ENCODE results near the gene PRKG1.

The PRKG1 gene

DNA sequence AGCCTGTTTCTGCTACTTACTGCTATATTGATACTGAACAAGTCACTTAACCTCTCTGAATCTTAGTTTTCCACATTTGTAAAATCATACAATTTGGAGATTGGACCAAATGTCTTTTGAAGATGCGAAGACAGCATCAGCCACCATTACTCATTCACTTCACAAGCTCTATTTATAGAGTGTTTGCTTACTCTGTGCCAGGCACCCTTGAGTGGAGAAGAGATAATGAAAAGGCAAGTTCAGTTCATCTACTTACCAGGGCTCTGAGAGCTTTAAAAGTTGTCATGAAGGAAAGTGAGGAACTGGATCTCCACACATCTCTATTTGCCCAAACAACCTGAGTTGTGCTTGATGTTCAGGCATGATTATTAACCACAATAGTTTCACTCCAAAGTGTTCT, 347.6 kb downstream of the PRKG1 start:
- Histone ChIP-seq H3K27ac (ENCODE audit: low read depth, low read length) (no peak overlapping the region), H3K4me1 (ENCODE audit: control insufficient read depth in 5 of 5, insufficient read depth in 5 of 5, low read length in 5 of 5) (peaks cover 0 to 6% (median 4%) of the 10 kb centered on the region in 5 donors), H3K27me3 (ENCODE audit: control insufficient read depth in 5 of 5, insufficient read depth in 4 of 5, low read length in 5 of 5) (no peaks in the 10 kb centered on the region), H3K9ac (ENCODE audit: low read length in 5 of 5) (no peak overlapping the region), H3K36me3 (ENCODE audit: control insufficient read depth in 5 of 5, insufficient read depth in 5 of 5, low read length in 5 of 5) (no peaks in the 10 kb centered on the region), H3K9me3 (ENCODE audit: control insufficient read depth in 5 of 5, low read length in 5 of 5) (no peaks in the 10 kb centered on the region), H3K4me3 (ENCODE audit: low read depth in 1 of 5, low read length in 5 of 5) (no peak overlapping the region)

DNA sequence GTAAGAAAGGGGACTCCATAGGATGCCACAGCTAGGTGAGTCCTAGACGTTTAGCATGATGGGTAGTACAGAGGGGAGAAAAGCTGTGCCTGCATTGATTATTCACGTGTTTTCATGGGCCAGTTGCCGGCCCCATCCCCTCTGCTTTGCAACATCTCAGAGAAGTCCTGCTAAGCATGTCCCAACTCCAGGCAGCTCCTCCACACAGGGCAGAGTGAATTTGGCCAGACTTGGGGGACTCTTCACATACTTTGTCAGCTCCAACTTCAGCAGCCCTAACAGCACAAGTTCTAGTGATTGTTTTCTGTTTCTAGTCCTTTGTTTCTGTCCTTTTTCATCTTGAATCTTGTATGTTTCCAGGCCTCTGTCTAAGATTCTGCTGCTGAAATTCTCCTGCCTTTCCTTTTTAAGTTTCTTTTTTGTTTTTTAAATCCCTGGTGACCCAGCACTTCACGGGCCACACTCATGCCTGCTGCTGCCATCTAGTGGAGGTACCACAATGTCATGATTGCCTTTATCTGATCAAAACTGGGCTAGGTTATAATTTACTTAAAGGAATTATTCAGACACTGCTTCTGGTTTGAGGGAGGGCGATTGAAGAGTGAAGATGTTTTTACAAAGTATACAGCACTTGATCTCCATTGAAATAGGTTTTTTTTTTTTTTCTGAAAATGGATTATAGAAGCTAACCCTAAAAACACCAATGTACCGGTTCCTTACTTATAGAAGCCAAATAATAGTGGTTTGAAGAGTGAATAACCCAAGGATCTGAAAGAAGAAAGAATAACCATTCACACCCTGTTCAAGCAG, 348.2 kb downstream of the PRKG1 start:
- no peaks in the 10 kb centered on the region for H3K9me3 ChIP-seq (ENCODE audit: control insufficient read depth in 5 of 5, low read length in 5 of 5)
- H3K27me3 ChIP-seq (ENCODE audit: control insufficient read depth in 5 of 5, insufficient read depth in 4 of 5, low read length in 5 of 5): peaks cover 0 to 2% (median 0%) of the 10 kb centered on the region in 5 donors
- H3K4me3 ChIP-seq (ENCODE audit: low read depth in 1 of 5, low read length in 5 of 5): peak overlapping the region in 1 of 5 donors; percentile 34
- H3K27ac ChIP-seq (ENCODE audit: low read depth, low read length): no peak overlapping the region
- no peaks in the 10 kb centered on the region for H3K36me3 ChIP-seq (ENCODE audit: control insufficient read depth in 5 of 5, insufficient read depth in 5 of 5, low read length in 5 of 5)
- H3K4me1 ChIP-seq (ENCODE audit: control insufficient read depth in 5 of 5, insufficient read depth in 5 of 5, low read length in 5 of 5): peaks cover 0 to 6% (median 4%) of the 10 kb centered on the region in 5 donors
- no peak overlapping the region for H3K9ac ChIP-seq (ENCODE audit: low read length in 5 of 5)

DNA sequence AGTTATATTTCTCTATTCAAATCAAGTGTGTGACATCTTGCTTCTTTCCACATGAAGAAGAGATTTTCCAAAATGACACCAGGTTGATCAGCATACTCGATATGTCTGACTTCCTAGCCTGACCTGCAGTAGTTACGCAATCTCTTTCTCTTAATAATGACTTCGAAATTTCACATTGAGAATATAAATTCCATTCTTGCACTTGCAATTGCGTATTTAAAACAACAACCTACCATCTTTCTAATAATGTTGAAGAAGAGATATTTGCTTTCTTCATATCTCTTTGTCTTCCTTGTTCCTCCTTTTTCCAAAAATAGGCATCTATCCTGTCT, 348.8 kb downstream of the PRKG1 start:
- no peak overlapping the region for H3K27ac ChIP-seq (ENCODE audit: low read depth, low read length)
- peaks cover 0 to 6% (median 4%) of the 10 kb centered on the region in 5 donors for H3K4me1 ChIP-seq (ENCODE audit: control insufficient read depth in 5 of 5, insufficient read depth in 5 of 5, low read length in 5 of 5)
- H3K9ac ChIP-seq (ENCODE audit: low read length in 5 of 5): no peak overlapping the region

DNA sequence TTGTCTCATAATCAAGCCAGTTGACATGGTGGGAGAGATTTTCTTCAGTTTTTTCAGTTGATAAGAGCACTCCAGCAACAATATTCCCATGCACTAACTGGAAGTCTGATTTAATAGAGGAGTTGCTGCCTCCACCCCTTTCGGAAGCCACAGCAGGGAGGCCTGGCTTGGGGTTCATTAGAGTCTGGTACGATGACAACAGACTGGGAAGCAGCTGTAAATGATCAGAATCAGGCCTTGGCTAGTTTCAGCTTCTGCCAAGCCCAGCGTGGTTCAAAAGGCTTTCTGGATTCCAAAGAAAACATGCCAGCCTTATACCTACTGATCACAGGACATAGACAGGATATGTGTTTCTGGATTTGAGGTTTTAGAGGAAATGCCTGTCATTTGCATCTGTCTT, 351.1 kb downstream of the PRKG1 start:
- Histone ChIP-seq H3K9ac (ENCODE audit: low read length in 5 of 5) (no peak overlapping the region), H3K36me3 (ENCODE audit: control insufficient read depth in 5 of 5, insufficient read depth in 5 of 5, low read length in 5 of 5) (no peaks in the 10 kb centered on the region), H3K27me3 (ENCODE audit: control insufficient read depth in 5 of 5, insufficient read depth in 4 of 5, low read length in 5 of 5) (peaks cover 0 to 2% (median 0%) of the 10 kb centered on the region in 5 donors), H3K4me3 (ENCODE audit: low read depth in 1 of 5, low read length in 5 of 5) (no peak overlapping the region), H3K27ac (ENCODE audit: low read depth, low read length) (no peak overlapping the region), H3K9me3 (ENCODE audit: control insufficient read depth in 5 of 5, low read length in 5 of 5) (no peaks in the 10 kb centered on the region), H3K4me1 (ENCODE audit: control insufficient read depth in 5 of 5, insufficient read depth in 5 of 5, low read length in 5 of 5) (peaks cover 0 to 6% (median 4%) of the 10 kb centered on the region in 5 donors)

More for the DNA sequence above, 348.8 kb downstream of the PRKG1 start:
- Histone ChIP-seq H3K4me3 (ENCODE audit: low read depth in 1 of 5, low read length in 5 of 5) (no peak overlapping the region), H3K36me3 (ENCODE audit: control insufficient read depth in 5 of 5, insufficient read depth in 5 of 5, low read length in 5 of 5) (no peaks in the 10 kb centered on the region), H3K27me3 (ENCODE audit: control insufficient read depth in 5 of 5, insufficient read depth in 4 of 5, low read length in 5 of 5) (peaks cover 0 to 2% (median 0%) of the 10 kb centered on the region in 5 donors), H3K9me3 (ENCODE audit: control insufficient read depth in 5 of 5, low read length in 5 of 5) (no peaks in the 10 kb centered on the region)

DNA sequence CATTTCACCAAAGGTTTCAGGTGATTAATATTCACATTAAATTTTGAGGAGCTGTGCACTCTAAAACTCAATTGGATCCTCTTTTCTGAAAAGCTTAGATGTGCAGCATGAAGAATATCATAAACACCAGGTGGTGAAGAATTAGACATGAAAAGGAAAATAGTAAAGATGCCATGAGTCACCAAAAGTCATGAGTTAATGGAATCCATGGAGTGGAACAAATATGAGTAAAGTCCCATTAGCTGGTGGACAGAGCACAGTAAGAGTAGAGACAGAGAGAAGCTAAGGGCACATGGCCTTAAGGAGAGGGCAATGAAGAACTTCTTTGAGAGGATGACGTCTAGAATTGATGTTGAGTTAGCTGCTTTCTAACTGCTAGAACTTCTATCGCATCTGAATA, 353.5 kb downstream of the PRKG1 start:
- Histone ChIP-seq H3K9ac (ENCODE audit: low read length in 5 of 5) (no peak overlapping the region), H3K4me1 (ENCODE audit: control insufficient read depth in 5 of 5, insufficient read depth in 5 of 5, low read length in 5 of 5) (peaks cover 0 to 3% (median 0%) of the 10 kb centered on the region in 5 donors), H3K36me3 (ENCODE audit: control insufficient read depth in 5 of 5, insufficient read depth in 5 of 5, low read length in 5 of 5) (no peaks in the 10 kb centered on the region)

DNA sequence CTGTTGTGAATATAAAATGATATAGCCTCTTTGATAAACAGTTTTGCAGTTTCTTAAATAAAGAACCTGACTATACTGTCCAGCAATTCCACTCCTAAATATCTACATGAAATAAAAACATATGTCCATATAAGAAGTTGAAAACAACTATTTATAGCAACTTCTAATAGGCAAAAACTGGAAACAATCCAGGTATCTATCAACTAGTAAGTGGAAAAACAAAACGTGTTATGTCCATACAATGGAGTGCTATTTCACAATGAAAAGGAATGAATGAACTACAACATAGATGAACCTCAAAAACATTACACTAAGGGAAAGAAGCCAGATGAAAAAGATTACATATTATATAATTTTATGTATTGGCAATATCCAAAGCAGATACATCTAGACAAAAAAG, 356.2 kb downstream of the PRKG1 start:
- no peaks in the 10 kb centered on the region for H3K9me3 ChIP-seq (ENCODE audit: control insufficient read depth in 5 of 5, low read length in 5 of 5)
- no peaks in the 10 kb centered on the region for H3K36me3 ChIP-seq (ENCODE audit: control insufficient read depth in 5 of 5, insufficient read depth in 5 of 5, low read length in 5 of 5)
- H3K27ac ChIP-seq (ENCODE audit: low read depth, low read length): no peak overlapping the region
- peaks cover 0 to 3% (median 0%) of the 10 kb centered on the region in 5 donors for H3K4me1 ChIP-seq (ENCODE audit: control insufficient read depth in 5 of 5, insufficient read depth in 5 of 5, low read length in 5 of 5)
- no peak overlapping the region for H3K4me3 ChIP-seq (ENCODE audit: low read depth in 1 of 5, low read length in 5 of 5)
- peaks cover 0 to 2% (median 0%) of the 10 kb centered on the region in 5 donors for H3K27me3 ChIP-seq (ENCODE audit: control insufficient read depth in 5 of 5, insufficient read depth in 4 of 5, low read length in 5 of 5)
- no peak overlapping the region for H3K9ac ChIP-seq (ENCODE audit: low read length in 5 of 5)

More for the DNA sequence above, 353.5 kb downstream of the PRKG1 start:
- Histone ChIP-seq H3K27ac (ENCODE audit: low read depth, low read length) (no peak overlapping the region), H3K9me3 (ENCODE audit: control insufficient read depth in 5 of 5, low read length in 5 of 5) (no peaks in the 10 kb centered on the region), H3K4me3 (ENCODE audit: low read depth in 1 of 5, low read length in 5 of 5) (no peak overlapping the region), H3K27me3 (ENCODE audit: control insufficient read depth in 5 of 5, insufficient read depth in 4 of 5, low read length in 5 of 5) (peaks cover 0 to 2% (median 0%) of the 10 kb centered on the region in 5 donors)

DNA sequence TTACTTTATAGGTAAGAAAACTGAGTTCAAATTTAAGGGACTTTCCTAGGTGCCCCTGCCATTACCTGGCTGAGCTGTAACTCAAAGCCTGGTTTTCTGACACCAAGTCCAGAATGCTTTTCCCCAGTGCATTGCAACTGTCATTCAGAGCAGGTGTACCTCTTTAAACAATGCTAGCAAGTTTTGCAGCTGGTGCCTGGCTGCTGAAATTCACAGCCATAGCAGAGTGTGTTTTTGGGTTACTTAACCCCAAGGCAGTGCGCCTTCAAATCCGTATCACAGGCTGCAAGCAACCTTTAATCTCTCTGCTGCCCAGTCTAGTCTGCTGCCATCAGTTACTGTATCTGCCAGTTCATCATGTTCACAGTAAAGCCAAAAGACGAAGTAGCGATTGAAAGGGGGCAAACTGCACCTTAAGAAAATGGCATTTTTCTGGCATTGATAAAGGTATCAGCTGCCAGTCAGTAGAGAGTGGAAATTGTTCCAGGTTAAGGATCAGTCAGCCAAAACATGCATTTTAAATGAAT, 359.7 kb downstream of the PRKG1 start:
- H3K27me3 ChIP-seq (ENCODE audit: control insufficient read depth in 5 of 5, insufficient read depth in 4 of 5, low read length in 5 of 5): no peaks in the 10 kb centered on the region
- H3K9ac ChIP-seq (ENCODE audit: low read length in 5 of 5): no peak overlapping the region
- H3K27ac ChIP-seq (ENCODE audit: low read depth, low read length): no peak overlapping the region
- H3K4me1 ChIP-seq (ENCODE audit: control insufficient read depth in 5 of 5, insufficient read depth in 5 of 5, low read length in 5 of 5): no peaks in the 10 kb centered on the region
- no peak overlapping the region for H3K4me3 ChIP-seq (ENCODE audit: low read depth in 1 of 5, low read length in 5 of 5)
- no peaks in the 10 kb centered on the region for H3K9me3 ChIP-seq (ENCODE audit: control insufficient read depth in 5 of 5, low read length in 5 of 5)
- H3K36me3 ChIP-seq (ENCODE audit: control insufficient read depth in 5 of 5, insufficient read depth in 5 of 5, low read length in 5 of 5): no peaks in the 10 kb centered on the region

DNA sequence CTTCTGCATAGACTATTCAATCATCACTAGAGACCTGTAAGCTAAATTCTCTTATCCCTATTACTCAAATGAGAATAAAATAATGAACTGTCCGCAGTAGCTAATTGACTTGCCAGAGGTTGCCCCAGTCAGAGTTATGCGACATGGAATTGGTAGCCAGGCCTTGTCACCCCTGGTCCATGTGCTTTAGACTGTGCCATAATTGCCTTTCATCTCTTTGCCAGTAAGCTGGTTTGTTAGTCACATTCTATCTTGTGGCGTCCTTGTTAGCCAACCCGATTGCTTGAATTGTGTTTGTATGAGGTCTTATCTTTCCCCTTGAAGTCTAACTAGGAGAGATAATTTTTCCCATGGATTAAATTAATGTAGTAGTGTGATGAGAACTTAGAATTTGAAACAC, 362.5 kb downstream of the PRKG1 start:
- Histone ChIP-seq H3K27me3 (ENCODE audit: control insufficient read depth in 5 of 5, insufficient read depth in 4 of 5, low read length in 5 of 5) (no peaks in the 10 kb centered on the region), H3K9me3 (ENCODE audit: control insufficient read depth in 5 of 5, low read length in 5 of 5) (no peaks in the 10 kb centered on the region), H3K4me3 (ENCODE audit: low read depth in 1 of 5, low read length in 5 of 5) (no peak overlapping the region), H3K4me1 (ENCODE audit: control insufficient read depth in 5 of 5, insufficient read depth in 5 of 5, low read length in 5 of 5) (no peaks in the 10 kb centered on the region), H3K27ac (ENCODE audit: low read depth, low read length) (no peak overlapping the region), H3K36me3 (ENCODE audit: control insufficient read depth in 5 of 5, insufficient read depth in 5 of 5, low read length in 5 of 5) (no peaks in the 10 kb centered on the region), H3K9ac (ENCODE audit: low read length in 5 of 5) (no peak overlapping the region)

DNA sequence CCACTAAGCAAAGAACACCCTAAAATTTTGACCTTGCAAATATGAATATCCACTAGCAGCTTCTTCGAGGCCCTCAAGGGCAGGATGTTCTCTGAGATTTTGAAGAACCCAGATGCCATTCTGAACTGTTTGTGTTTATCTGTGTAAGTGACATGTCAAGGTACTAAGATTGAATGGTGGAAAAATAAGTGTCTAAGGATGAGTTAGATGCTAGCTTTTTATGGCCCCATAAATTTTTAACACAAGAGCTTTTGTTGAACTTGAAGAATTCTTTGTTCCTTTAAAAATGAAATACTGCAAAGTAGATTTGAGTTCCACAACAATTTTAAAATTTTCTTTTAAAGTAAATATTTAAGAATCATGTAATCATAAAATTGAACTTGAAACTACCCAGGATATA, 365.4 kb downstream of the PRKG1 start:
- Histone ChIP-seq H3K9me3 (ENCODE audit: control insufficient read depth in 5 of 5, low read length in 5 of 5) (no peaks in the 10 kb centered on the region), H3K27ac (ENCODE audit: low read depth, low read length) (no peak overlapping the region), H3K4me1 (ENCODE audit: control insufficient read depth in 5 of 5, insufficient read depth in 5 of 5, low read length in 5 of 5) (no peaks in the 10 kb centered on the region), H3K9ac (ENCODE audit: low read length in 5 of 5) (no peak overlapping the region), H3K4me3 (ENCODE audit: low read depth in 1 of 5, low read length in 5 of 5) (no peak overlapping the region), H3K36me3 (ENCODE audit: control insufficient read depth in 5 of 5, insufficient read depth in 5 of 5, low read length in 5 of 5) (no peaks in the 10 kb centered on the region), H3K27me3 (ENCODE audit: control insufficient read depth in 5 of 5, insufficient read depth in 4 of 5, low read length in 5 of 5) (no peaks in the 10 kb centered on the region)

DNA sequence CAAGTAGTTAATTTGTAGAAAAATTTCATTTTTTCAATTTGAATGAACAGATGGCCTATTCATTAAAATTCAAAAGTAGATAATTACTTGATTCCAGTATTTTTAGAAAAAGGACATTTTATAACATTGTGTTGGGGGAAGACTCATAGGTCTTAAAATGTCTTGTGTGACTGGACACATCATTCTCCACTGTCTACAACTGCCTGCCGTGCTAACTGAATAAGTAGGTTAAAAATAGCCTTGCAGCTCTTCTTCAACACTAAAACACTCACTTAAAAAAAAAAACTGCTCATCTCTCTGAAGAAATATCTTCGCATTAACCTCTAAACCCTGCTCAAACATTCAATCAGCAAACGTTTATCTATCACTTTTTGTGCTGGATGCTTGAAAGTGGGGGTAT, 371.3 kb downstream of the PRKG1 start:
- H3K36me3 ChIP-seq (ENCODE audit: control insufficient read depth in 5 of 5, insufficient read depth in 5 of 5, low read length in 5 of 5): no peaks in the 10 kb centered on the region
- no peak overlapping the region for H3K9ac ChIP-seq (ENCODE audit: low read length in 5 of 5)
- H3K9me3 ChIP-seq (ENCODE audit: control insufficient read depth in 5 of 5, low read length in 5 of 5): no peaks in the 10 kb centered on the region
- no peak overlapping the region for H3K4me3 ChIP-seq (ENCODE audit: low read depth in 1 of 5, low read length in 5 of 5)
- no peaks in the 10 kb centered on the region for H3K4me1 ChIP-seq (ENCODE audit: control insufficient read depth in 5 of 5, insufficient read depth in 5 of 5, low read length in 5 of 5)
- no peak overlapping the region for H3K27ac ChIP-seq (ENCODE audit: low read depth, low read length)
- H3K27me3 ChIP-seq (ENCODE audit: control insufficient read depth in 5 of 5, insufficient read depth in 4 of 5, low read length in 5 of 5): no peaks in the 10 kb centered on the region

Data from subcutaneous abdominal adipose tissue (tissue), 5 donors.